Neuronal stem cell (in vitro differentiated cells): Measurements from ENCODE around the gene OR13C4.
A peak's percentile ranks its signal among the peaks of the same experiment; 100 is the strongest.
"Not testable (repeated sequence)": the region's sequence is repeated elsewhere in the genome, so short reads cannot be mapped to it uniquely, and the experiment has no call there.

Experiments used
- DNase-seq: peaks from one replicate; pipeline ENCODE4 v3.0.0-alpha.2; 2013; ENCODE audit warnings: low spot score
- H2AFZ ChIP-seq: one replicate; pipeline ENCODE4 v1.6.1; 2013; ENCODE audit warnings: mild to moderate bottlenecking, low read length, inconsistent platforms
- H2AK5ac ChIP-seq: 2 replicates; pipeline ENCODE4 v1.6.1; 2013; ENCODE audit warnings: low read depth, mild to moderate bottlenecking, inconsistent platforms, low read length, moderate library complexity, mixed read lengths
- H2BK120ac ChIP-seq: 2 replicates; pipeline ENCODE4 v1.6.1; 2013; ENCODE audit warnings: low read depth, mild to moderate bottlenecking, inconsistent platforms, low read length, moderate library complexity, mixed read lengths
- H2BK12ac ChIP-seq: one replicate; pipeline ENCODE4 v1.6.1; 2013; ENCODE audit warnings: low read length, inconsistent platforms
- H2BK15ac ChIP-seq: 2 replicates; pipeline ENCODE4 v1.6.1; 2013; ENCODE audit warnings: mild to moderate bottlenecking, low read length, inconsistent platforms, mixed read lengths
- H2BK5ac ChIP-seq: one replicate; pipeline ENCODE4 v1.6.1; 2013; ENCODE audit warnings: inconsistent platforms, mild to moderate bottlenecking, low read length, moderate library complexity
- H3K14ac ChIP-seq: one replicate; pipeline ENCODE4 v1.6.1; 2013; ENCODE audit warnings: low read length, inconsistent platforms
- H3K18ac ChIP-seq: 2 replicates; pipeline ENCODE4 v1.6.1; 2013; ENCODE audit warnings: low read length, inconsistent platforms
- H3K23ac ChIP-seq: 2 replicates; pipeline ENCODE4 v1.6.1; 2013; ENCODE audit warnings: low read depth, mild to moderate bottlenecking, mixed read lengths, low read length, inconsistent platforms; ENCODE audit not compliant: poor library complexity
- H3K27ac ChIP-seq: replicated peaks from 3 replicates; pipeline ENCODE4 v1.5.1; 2013; ENCODE audit warnings: low read length, inconsistent platforms
- H3K27me3 ChIP-seq, 3 experiments: 2 replicates each; pipeline ENCODE4 v1.6.1; 2013; ENCODE audit warnings: low read length in 3 of 3, mild to moderate bottlenecking in 2 of 3, inconsistent platforms in 1 of 3, low read depth in 1 of 3, mixed read lengths in 1 of 3, moderate library complexity in 1 of 3; ENCODE audit not compliant: control insufficient read depth in 3 of 3, insufficient read depth in 3 of 3
- H3K36me3 ChIP-seq, 2 donors: replicated peaks in 1 of 2; 2 replicates each; pipeline ENCODE4 v1.6.1; 2013; ENCODE audit warnings: low read length in 2 of 2; ENCODE audit not compliant: control insufficient read depth in 2 of 2, insufficient read depth in 2 of 2
- H3K4ac ChIP-seq: 2 replicates; pipeline ENCODE4 v1.6.1; 2013; ENCODE audit warnings: inconsistent platforms, mild to moderate bottlenecking, low read length, moderate library complexity
- H3K4me1 ChIP-seq, 2 donors: 1 replicate in 1 of 2; 2 replicates in 1 of 2; pipeline ENCODE4 v1.6.1; 2013; ENCODE audit warnings: low read length in 2 of 2, low read depth in 1 of 2; ENCODE audit not compliant: control insufficient read depth in 2 of 2, insufficient read depth in 1 of 2
- H3K4me2 ChIP-seq: one replicate; pipeline ENCODE4 v1.6.1; 2013; ENCODE audit warnings: mild to moderate bottlenecking, low read length, inconsistent platforms; ENCODE audit not compliant: insufficient read depth, poor library complexity, severe bottlenecking
- H3K4me3 ChIP-seq, 2 donors: 2 replicates each; pipeline ENCODE4 v1.5.1; 2013; ENCODE audit warnings: low read length in 2 of 2, mild to moderate bottlenecking in 2 of 2, inconsistent platforms in 1 of 2, moderate library complexity in 1 of 2
- H3K79me1 ChIP-seq: one replicate; pipeline ENCODE4 v1.6.1; 2013; ENCODE audit warnings: low read depth, mild to moderate bottlenecking, inconsistent platforms, low read length, moderate library complexity
- H3K9ac ChIP-seq: one replicate; pipeline ENCODE4 v1.6.1; 2013; ENCODE audit warnings: mild to moderate bottlenecking, low read depth, low read length, inconsistent platforms; ENCODE audit not compliant: poor library complexity
- H3K9me3 ChIP-seq, 2 donors: replicated peaks in 1 of 2; 2 replicates each; pipeline versions ENCODE3 to v1.6.1; 2013; ENCODE audit warnings: low read length in 2 of 2, mild to moderate bottlenecking in 2 of 2, inconsistent platforms in 1 of 2, low read depth in 1 of 2, mixed read lengths in 1 of 2, moderate library complexity in 1 of 2; ENCODE audit not compliant: control insufficient read depth in 2 of 2, insufficient read depth in 1 of 2
- H4K8ac ChIP-seq: one replicate; pipeline ENCODE4 v1.6.1; 2013; ENCODE audit warnings: low read depth, mild to moderate bottlenecking, inconsistent platforms, low read length, moderate library complexity
- H4K91ac ChIP-seq: one replicate; pipeline ENCODE4 v1.6.1; 2013; ENCODE audit warnings: low read length, low read depth, mild to moderate bottlenecking, inconsistent platforms; ENCODE audit not compliant: poor library complexity
- WGBS, 2 donors: extraction: QIAGEN DNeasy Blood & Tissue Kit; methylation state at CpG; one replicate each; pipeline ENCODE4 v1.1.7; 2013; ENCODE audit warnings: missing lambda C conversion rate in 2 of 2, mixed read lengths in 1 of 2; ENCODE audit not compliant: insufficient read length in 2 of 2, insufficient replicate concordance in 1 of 2; ENCODE audit errors: extremely low coverage in 2 of 2; 5-methylcytosine and 5-hydroxymethylcytosine counted together

Gene OR13C4

DNA sequence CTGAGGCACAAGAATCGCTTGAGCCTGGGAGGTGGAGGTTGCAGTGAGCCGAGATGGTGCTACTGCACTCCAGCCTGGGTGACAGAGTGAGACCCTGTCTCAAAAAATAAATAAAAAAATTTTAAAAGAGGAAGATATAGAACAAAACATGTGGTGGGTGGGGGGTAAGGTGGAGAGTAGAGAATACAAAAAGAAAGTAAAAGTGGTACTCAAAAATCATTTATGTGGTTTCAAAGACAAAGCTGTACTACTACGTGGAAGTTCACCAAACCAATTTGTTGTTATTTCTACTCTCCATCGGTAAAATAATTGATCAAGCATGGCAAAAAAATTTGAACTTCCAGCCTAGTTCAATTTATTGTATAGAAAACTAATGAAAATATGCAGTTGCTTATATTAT is 17.6 kb upstream of the OR13C4 start:
- Histone ChIP-seq H4K8ac (no peak overlapping the region), H3K14ac (no peak overlapping the region), H3K27me3 (no peaks in the 10 kb centered on the region), H2BK12ac (no peak overlapping the region), H3K27ac (no peak overlapping the region), H3K36me3 (no peaks in the 10 kb centered on the region), H4K91ac (no peak overlapping the region), H3K9me3 (no peaks in the 10 kb centered on the region), H3K9ac (no peak overlapping the region), H3K4me3 (no peak overlapping the region), H3K4me1 (no peaks in the 10 kb centered on the region), H2BK5ac (no peak overlapping the region), H3K23ac (no peak overlapping the region), H2BK15ac (no peak overlapping the region), H2AFZ (no peak overlapping the region), H3K4ac (no peak overlapping the region), H2BK120ac (no peak overlapping the region), H3K4me2 (no peak overlapping the region), H2AK5ac (no peak overlapping the region), H3K18ac (no peak overlapping the region), H3K79me1 (no peaks in the 10 kb centered on the region)
- no CpG with 5 or more reads among the region's 4 CpGs for WGBS, 2 donors
- DNase-seq, result no peak

DNA sequence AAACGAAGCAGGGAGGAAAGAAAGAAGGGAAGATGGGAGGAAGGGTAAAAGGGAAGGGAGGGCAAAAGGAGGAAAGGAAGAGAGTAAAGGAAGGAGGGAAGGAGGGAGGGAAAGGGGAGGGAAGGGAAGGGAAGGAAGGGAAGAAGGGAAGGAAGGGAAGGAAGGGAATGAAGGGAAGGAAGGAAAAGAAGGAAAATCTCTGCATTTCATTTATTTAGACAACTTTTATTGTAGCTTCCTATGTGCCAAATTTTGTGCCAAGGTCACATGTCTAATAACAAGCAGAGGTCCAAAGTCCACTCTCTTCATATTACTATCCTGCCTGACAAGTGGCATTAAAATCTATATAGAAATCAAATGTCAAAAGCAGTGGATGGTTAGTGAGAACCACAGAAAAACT is 12.3 kb upstream of the OR13C4 start:
- no peak overlapping the region for H2AK5ac ChIP-seq
- no peak overlapping the region for H3K23ac ChIP-seq
- H2BK12ac ChIP-seq, result no peak overlapping the region
- H2BK15ac ChIP-seq, result no peak overlapping the region
- H2BK5ac ChIP-seq, result no peak overlapping the region
- no peaks in the 10 kb centered on the region for H3K27me3 ChIP-seq
- H3K18ac ChIP-seq, result no peak overlapping the region
- H4K91ac ChIP-seq, result no peak overlapping the region
- no peak for DNase-seq
- no peak overlapping the region for H3K27ac ChIP-seq
- H3K9me3 ChIP-seq, result no peaks in the 10 kb centered on the region
- no peak overlapping the region for H2BK120ac ChIP-seq
- H2AFZ ChIP-seq, result no peak overlapping the region
- no peaks in the 10 kb centered on the region for H3K4me1 ChIP-seq
- no peak overlapping the region for H3K4me3 ChIP-seq
- WGBS, 2 donors, result no CpG with 5 or more reads among the region's 1 CpG
- H4K8ac ChIP-seq, result no peak overlapping the region
- no peak overlapping the region for H3K14ac ChIP-seq
- no peak overlapping the region for H3K4me2 ChIP-seq
- no peak overlapping the region for H3K4ac ChIP-seq
- no peaks in the 10 kb centered on the region for H3K36me3 ChIP-seq
- no peak overlapping the region for H3K9ac ChIP-seq
- H3K79me1 ChIP-seq, result no peaks in the 10 kb centered on the region

DNA sequence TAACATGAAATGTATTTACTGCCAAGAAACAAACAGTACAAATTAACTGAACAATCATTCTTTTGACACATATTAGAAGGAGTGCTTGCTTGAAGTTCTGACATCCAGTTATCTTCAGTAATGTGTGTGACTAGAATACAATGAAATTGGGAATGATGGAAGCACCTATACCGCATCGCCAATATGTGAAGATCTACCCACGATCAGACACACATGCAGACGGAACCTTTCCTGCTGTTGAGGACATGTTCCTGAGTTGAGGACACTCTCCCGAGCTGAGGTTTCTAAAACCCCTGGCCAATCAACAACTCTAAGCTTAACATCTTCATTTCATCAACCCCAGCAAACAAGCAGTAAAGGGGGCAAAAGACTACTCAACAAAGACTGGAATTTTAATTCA is 9.7 kb upstream of the OR13C4 start, which contains the start of gene OR13C3:
TSS of gene OR13C3 (minus strand) at position 101 of the 400 bp plus-strand sequence. CDS start 133 bp downstream, outside the sequence.
- no peak within 1 kb of the TSS for H3K18ac ChIP-seq
- no peak within 1 kb of the TSS for H3K9ac ChIP-seq
- H3K14ac ChIP-seq, result no peak within 1 kb of the TSS
- no peak within 1 kb of the TSS for H3K27ac ChIP-seq
- no peaks in the 10 kb centered on the region for H3K27me3 ChIP-seq
- no peak within 1 kb of the TSS for H3K4ac ChIP-seq
- no peaks in the 10 kb centered on the region for H3K79me1 ChIP-seq
- H4K8ac ChIP-seq, result no peak within 1 kb of the TSS
- no peak within 1 kb of the TSS for H3K23ac ChIP-seq
- no peak within 1 kb of the TSS for H4K91ac ChIP-seq
- no peak for DNase-seq
- H2BK5ac ChIP-seq, result no peak within 1 kb of the TSS
- no CpG with 5 or more reads among the region's 5 CpGs for WGBS, 2 donors
- H2BK15ac ChIP-seq, result no peak within 1 kb of the TSS
- H2AK5ac ChIP-seq, result no peak within 1 kb of the TSS
- no peak within 1 kb of the TSS for H3K4me3 ChIP-seq
- no peaks in the 10 kb centered on the region for H3K9me3 ChIP-seq
- H3K4me1 ChIP-seq, result no peaks in the 10 kb centered on the region
- H3K4me2 ChIP-seq, result no peak within 1 kb of the TSS
- H2BK12ac ChIP-seq, result no peak within 1 kb of the TSS
- H2AFZ ChIP-seq, result no peak within 1 kb of the TSS
- no peaks in the 10 kb centered on the region for H3K36me3 ChIP-seq
- H2BK120ac ChIP-seq, result no peak within 1 kb of the TSS

DNA sequence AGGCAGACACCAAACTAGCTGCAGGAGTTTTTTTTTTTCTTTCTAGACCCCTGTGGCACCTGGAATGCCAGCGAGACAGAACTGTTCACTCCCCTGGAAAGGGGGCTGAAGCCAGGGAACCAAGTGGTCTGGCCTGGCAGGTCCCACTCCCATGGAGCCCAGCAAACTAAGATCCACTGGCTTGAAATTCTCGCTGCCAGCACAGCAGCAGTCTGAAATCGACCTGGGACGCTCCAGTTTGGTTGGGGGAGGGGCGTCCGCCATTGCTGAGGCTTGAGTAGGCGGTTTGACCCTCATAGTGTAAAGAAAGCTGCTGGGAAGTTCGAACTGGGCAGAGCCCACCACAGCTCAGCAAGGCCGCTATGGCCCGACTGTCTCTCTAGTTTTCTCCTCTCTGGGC is 6.8 kb downstream of the OR13C4 start:
- H3K9me3 ChIP-seq, H3K9ac ChIP-seq, H4K8ac ChIP-seq, H3K27me3 ChIP-seq, H3K18ac ChIP-seq, DNase-seq, H3K4me1 ChIP-seq, H2BK120ac ChIP-seq, H2BK15ac ChIP-seq, H3K4me3 ChIP-seq, H2AK5ac ChIP-seq, H2BK12ac ChIP-seq, H3K14ac ChIP-seq, H3K4ac ChIP-seq, H3K79me1 ChIP-seq, H3K27ac ChIP-seq, H2BK5ac ChIP-seq, H3K23ac ChIP-seq, H3K36me3 ChIP-seq, H4K91ac ChIP-seq, H3K4me2 ChIP-seq: not testable (repeated sequence)
- no CpG with 5 or more reads among the region's 10 CpGs for WGBS, 2 donors
- peak overlapping the region; percentile 49 for H2AFZ ChIP-seq
